Measurements from ENCODE around the gene OR7A10.

OR7A10 gene

DNA sequence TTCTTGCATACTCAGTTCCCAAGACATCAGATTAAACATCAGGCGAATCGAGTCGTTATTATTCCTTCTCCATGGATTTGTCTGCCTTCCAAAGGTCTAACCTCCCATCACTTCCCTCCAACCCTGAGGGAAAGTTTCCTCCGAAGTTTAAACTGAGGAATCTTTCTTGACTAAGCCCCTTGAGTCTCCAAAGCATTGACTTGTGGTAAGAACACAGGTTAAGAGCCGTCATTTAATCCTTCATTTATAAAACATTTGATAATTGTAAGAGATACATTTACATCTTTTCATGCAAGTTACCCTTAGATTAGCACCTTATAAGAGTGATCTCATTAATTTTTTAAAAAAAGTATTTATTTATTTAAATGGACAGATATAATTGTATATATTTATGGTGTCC is at the start of gene OR7A10:
Gene OR7A10 (minus strand): TSS at position 101 of the 400 bp plus-strand sequence. CDS start 7,045 bp downstream, outside the sequence.
- no peak for DNase-seq
- in situ Hi-C loops (cut with HindIII; ENCODE audit: low pct_ligation_motif_present, low pct_unique_long_range_greater_than_20kb, low sequenced_read_pairs): no loop called here

- DNase-seq: no peak
- in situ Hi-C loops (cut with HindIII; ENCODE audit: low pct_ligation_motif_present, low pct_unique_long_range_greater_than_20kb, low sequenced_read_pairs): no loop called here
Measured at GRCh38 chr19:14890643-14891379, 42.1 kb upstream of the OR7A10 start.

DNA sequence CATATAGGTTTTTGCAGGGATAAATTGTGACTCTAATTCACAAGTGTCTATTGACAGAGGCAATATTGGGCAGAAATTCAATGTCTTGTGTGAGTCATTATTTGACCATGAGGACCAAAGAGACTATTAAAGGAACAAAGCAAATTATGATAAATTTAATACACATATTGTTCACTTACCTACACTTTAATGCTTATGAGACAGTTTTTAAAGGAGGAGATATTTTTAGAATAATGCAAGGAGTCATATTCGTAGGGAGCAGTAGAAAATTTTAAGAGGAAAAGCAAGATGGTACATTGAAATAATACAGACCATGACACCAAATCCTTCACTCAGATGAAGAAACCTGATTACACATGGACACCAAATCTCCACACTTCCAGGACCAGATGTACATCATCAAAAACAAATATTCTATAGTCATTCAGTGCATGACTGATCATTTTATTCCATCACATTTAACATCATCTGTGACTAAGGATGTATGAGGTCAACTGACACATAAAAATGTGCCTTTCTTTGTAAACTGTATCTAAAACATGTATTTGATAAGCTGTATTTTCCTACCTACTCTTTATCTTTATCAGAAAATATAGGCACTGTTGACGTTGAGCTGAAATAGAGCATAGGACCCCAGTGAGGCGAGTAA is 41.4 kb upstream of the OR7A10 start:
- DNase-seq: no peak
- in situ Hi-C loops (cut with HindIII; ENCODE audit: low pct_ligation_motif_present, low pct_unique_long_range_greater_than_20kb, low sequenced_read_pairs): no loop called here

DNA sequence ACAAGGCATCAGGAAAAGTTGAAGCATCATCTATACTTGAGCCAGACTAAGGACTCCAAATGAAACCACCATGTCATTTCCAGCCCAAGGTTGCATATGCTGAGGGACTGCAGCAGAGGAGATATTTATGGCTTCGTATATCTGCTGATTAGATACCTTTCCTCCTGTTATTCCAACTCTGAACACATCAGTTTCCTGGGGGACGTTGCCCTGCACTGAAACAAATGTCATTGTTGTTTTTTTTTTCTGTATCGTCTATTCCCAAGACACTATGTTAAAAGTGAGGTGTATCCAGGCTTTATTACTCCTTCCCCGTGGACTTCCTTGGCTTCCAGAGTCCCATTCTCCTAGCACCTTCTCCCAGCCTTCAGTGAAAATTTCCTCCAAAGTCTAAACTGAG is 37.3 kb upstream of the OR7A10 start, which contains the start of gene OR7A17:
Gene OR7A17 (minus strand): TSS at position 101 of the 400 bp plus-strand sequence. CDS start 4,777 bp downstream, outside the sequence.
- DNase-seq: no peak
- in situ Hi-C loops (cut with HindIII; ENCODE audit: low pct_ligation_motif_present, low pct_unique_long_range_greater_than_20kb, low sequenced_read_pairs): no loop called here

- in situ Hi-C loops (cut with HindIII; ENCODE audit: low pct_ligation_motif_present, low pct_unique_long_range_greater_than_20kb, low sequenced_read_pairs): no loop called here
- DNase-seq: peak; percentile 11
Measured at GRCh38 chr19:14871619-14872230, 23.0 kb upstream of the OR7A10 start.

- in situ Hi-C loops (cut with HindIII; ENCODE audit: low pct_ligation_motif_present, low pct_unique_long_range_greater_than_20kb, low sequenced_read_pairs): no loop called here
- no peak for DNase-seq
Measured at GRCh38 chr19:14868497-14868896, 19.8 kb upstream of the OR7A10 start.

GRCh38 chr19:14843578-14843977 is 5.1 kb downstream of the OR7A10 start:
- DNase-seq: no peak
- in situ Hi-C loops (cut with HindIII; ENCODE audit: low pct_ligation_motif_present, low pct_unique_long_range_greater_than_20kb, low sequenced_read_pairs): no loop called here

DNA sequence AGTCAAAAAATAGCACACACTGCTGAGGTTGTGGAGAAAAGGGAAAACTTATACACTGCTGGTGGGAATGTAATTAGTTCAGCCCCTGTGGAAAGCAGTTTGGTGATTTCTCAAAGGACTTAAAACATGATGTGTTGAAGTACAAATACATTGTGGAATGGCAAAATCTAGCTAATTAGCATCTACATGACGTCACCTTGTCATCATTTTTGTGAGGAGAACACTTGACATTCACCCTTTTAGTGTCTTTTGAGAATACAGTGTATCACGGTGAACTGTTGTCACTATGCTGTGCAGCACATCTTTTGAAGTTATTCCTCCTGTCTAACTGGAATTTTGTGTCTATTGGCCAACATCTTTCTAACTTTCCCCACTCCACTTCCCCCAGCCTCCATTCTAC is 5.6 kb downstream of the OR7A10 start:
- in situ Hi-C loops (cut with HindIII; ENCODE audit: low pct_ligation_motif_present, low pct_unique_long_range_greater_than_20kb, low sequenced_read_pairs): no loop called here
- no peak for DNase-seq

DNA sequence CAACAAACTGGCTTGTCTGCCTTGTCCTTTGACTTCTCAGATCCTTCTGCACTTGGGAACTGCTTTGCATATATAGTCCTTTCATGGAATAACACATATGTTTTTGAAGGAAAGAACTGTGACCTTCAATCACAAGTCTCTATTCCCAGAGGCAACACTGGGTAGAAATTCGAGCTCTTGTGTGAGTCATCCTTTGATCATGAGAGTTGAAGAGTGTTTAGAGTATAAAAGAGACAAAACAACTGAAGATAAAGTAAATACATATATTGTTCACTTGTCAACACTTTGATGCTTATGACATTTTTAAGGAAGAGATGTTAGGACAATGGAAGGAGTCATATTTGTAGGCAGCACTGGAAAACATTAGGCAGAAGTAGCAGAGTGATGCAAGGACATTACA is 8.5 kb downstream of the OR7A10 start:
- no peak for DNase-seq

GRCh38 chr19:14837391-14837790 is 11.3 kb downstream of the OR7A10 start:
- in situ Hi-C loops (cut with HindIII; ENCODE audit: low pct_ligation_motif_present, low pct_unique_long_range_greater_than_20kb, low sequenced_read_pairs): no loop called here
- DNase-seq: no peak

More for the DNA sequence above, 8.5 kb downstream of the OR7A10 start:
- in situ Hi-C loops (cut with HindIII; ENCODE audit: low pct_ligation_motif_present, low pct_unique_long_range_greater_than_20kb, low sequenced_read_pairs): no loop called here

GRCh38 chr19:14835011-14835410 is 13.7 kb downstream of the OR7A10 start, which contains the start of the genes OR7A5 and OR7C1:
TSS of gene OR7A5 (minus strand) at chr19:14835185. CDS start at chr19:14828241, 6,944 bp downstream.
TSS of gene OR7C1 (minus strand) at chr19:14835185. CDS start at chr19:14800136, 35,049 bp downstream.
- in situ Hi-C loops (cut with HindIII; ENCODE audit: low pct_ligation_motif_present, low pct_unique_long_range_greater_than_20kb, low sequenced_read_pairs): no loop called here
- DNase-seq: no peak

- peak; percentile 14 for DNase-seq
- in situ Hi-C loops (cut with HindIII; ENCODE audit: low pct_ligation_motif_present, low pct_unique_long_range_greater_than_20kb, low sequenced_read_pairs): no loop called here
Measured at GRCh38 chr19:14830702-14831101, 18.0 kb downstream of the OR7A10 start.

- no peak for DNase-seq
- in situ Hi-C loops (cut with HindIII; ENCODE audit: low pct_ligation_motif_present, low pct_unique_long_range_greater_than_20kb, low sequenced_read_pairs): no loop called here
Measured at GRCh38 chr19:14826006-14826405, 22.7 kb downstream of the OR7A10 start.

DNA sequence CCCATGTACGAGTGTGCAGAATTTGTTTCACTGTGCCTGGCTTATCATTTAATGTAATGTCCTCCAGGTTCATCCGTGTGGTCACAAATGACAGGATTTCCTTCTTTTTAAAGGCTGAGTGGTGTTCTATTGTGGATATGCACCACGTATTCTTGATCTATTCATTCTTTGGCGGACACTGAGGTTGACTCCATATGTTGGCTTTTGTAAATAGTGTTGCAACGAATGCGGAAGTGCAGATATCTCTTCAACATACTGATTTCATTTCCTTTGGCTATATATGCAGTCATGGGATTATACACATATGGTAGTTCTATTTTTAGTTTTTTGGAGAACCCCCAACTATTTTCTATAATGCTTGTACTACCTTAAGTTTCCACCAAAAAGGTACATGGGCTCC is 26.8 kb downstream of the OR7A10 start:
- DNase-seq: no peak
- in situ Hi-C loops (cut with HindIII; ENCODE audit: low pct_ligation_motif_present, low pct_unique_long_range_greater_than_20kb, low sequenced_read_pairs): no loop called here

DNA sequence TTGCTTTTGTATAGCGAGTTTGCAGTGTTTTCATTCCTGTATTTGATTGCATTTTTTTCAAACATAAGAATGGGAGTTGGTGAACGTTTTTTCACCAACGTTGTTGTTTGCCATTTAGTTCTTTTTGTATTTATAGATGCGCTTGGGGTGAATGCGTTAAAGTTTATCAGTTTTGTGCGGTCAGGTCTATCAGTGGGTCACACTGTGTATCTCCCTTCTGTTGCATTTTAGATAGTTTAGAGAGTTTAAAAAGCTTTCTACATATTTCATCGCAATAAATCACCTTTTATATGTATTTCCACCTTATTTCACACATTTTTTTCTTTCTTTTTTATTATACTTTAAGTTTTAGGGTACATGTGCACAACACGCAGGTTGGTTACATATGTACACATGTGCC is 30.1 kb downstream of the OR7A10 start:
- no peak for DNase-seq
- in situ Hi-C loops (cut with HindIII; ENCODE audit: low pct_ligation_motif_present, low pct_unique_long_range_greater_than_20kb, low sequenced_read_pairs): no loop called here

DNA sequence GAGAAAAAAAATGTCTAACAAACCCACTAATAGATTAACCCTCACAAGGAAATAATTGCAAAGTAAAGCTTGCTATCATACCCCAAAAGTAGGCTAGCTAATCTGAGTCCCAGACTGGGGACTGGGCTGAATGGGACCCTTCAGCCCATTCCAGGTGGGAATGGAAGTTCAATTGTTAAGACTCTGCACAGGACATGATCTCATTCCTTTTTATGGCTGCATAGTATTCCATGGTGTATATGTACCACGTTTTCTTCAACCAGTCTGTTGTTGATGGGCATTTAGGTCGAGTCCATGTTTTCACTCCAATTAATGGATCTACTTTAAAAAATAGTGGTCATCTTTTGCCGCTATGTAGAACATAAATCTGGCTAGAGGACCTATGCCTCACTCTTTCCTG is 31.7 kb downstream of the OR7A10 start:
- in situ Hi-C loops (cut with HindIII; ENCODE audit: low pct_ligation_motif_present, low pct_unique_long_range_greater_than_20kb, low sequenced_read_pairs): no loop called here
- no peak for DNase-seq

- DNase-seq: no peak
- in situ Hi-C loops (cut with HindIII; ENCODE audit: low pct_ligation_motif_present, low pct_unique_long_range_greater_than_20kb, low sequenced_read_pairs): no loop called here
Measured at GRCh38 chr19:14814982-14815652, 33.6 kb downstream of the OR7A10 start.

DNA sequence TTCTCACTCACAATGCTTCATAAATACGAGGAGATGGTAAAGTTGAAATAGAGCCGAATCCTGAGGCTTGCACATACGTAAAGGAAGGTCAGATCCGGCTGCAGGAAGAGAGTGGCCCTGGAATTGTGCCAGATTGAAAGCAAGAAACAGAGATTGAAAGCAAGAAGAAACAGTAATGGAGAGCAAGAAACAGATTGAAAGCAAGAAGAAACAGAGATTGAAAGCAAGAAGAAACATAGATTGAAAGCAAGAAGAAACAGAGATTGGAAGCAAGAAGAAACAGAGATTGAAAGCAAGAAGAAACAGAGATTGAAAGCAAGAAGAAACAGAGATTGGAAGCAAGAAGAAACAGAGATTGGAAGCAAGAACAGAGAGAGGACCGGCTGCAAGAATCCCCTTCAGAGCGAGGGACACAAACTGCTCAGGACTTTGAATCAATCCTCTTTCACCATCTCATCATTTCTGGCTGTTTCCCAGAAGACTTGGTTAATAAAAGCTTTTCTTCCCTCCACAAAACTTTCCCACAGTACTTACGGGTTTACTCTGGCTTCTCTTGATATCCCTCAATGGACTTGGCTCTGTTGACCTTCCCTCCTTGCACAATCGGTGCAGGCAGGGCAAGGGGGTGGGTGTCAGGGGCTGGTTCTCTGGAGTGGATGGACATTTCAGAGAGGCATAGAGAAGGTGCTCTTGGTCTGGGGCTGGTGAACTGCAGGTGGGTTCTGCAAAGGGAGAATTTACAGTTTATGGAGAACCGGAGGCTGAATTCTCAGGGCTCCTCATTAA is 39.3 kb downstream of the OR7A10 start:
- in situ Hi-C loops (cut with HindIII; ENCODE audit: low pct_ligation_motif_present, low pct_unique_long_range_greater_than_20kb, low sequenced_read_pairs): no loop called here
- DNase-seq: no peak

All from ACHN (cell line).